GM23338 (cell line): Measurements from ENCODE around the gene HDAC3. TPM values are rescaled to one million over a fixed set of nuclear protein-coding genes. Genes with fewer than 3 reads are reported as not detected.

Experiments used
- ATAC-seq: fragments of 200-7000 bp; cut with Tn5 transposase; 3 replicates; pipeline ENCODE4 v1.9.1; 2020
- DNase-seq: peaks from one replicate; pipeline ENCODE4 v3.0.0-alpha.2; 2015; ENCODE audit warnings: low spot score
- H2AFZ ChIP-seq: fragments of 200-600 bp; sonication (generic); 2 replicates; pipeline ENCODE4 v1.8.0; 2016; ENCODE audit warnings: antibody characterized with exemption, mild to moderate bottlenecking, moderate library complexity
- H3F3A ChIP-seq: fragments of 200-600 bp; sonication (generic); replicated peaks from 2 replicates; pipeline ENCODE4 v1.8.0; 2017; ENCODE audit warnings: antibody characterized with exemption, mixed run types, low read depth
- H3K27ac ChIP-seq: fragments of 200-600 bp; sonication (generic); 2 replicates; pipeline ENCODE4 v1.6.1; 2016; ENCODE audit warnings: low read depth
- H3K27me3 ChIP-seq: fragments of 200-600 bp; sonication (generic); 2 replicates; pipeline ENCODE4 v1.8.0; 2016; ENCODE audit warnings: mild to moderate bottlenecking, mixed run types, moderate library complexity; ENCODE audit not compliant: insufficient read depth
- H3K36me3 ChIP-seq: fragments of 200-600 bp; sonication (generic); 2 replicates; pipeline ENCODE4 v1.8.0; 2016; ENCODE audit warnings: mild to moderate bottlenecking; ENCODE audit not compliant: insufficient read depth
- H3K4me1 ChIP-seq: fragments of 200-600 bp; sonication (generic); 2 replicates; pipeline ENCODE4 v1.8.0; 2016; ENCODE audit warnings: mild to moderate bottlenecking, moderate library complexity; ENCODE audit not compliant: insufficient read depth
- H3K4me2 ChIP-seq: fragments of 200-600 bp; sonication (generic); 2 replicates; pipeline ENCODE4 v1.7.1; 2017; ENCODE audit warnings: mixed run types
- H3K4me3 ChIP-seq: fragments of 200-600 bp; sonication (generic); 2 replicates; pipeline ENCODE4 v1.6.1; 2016; ENCODE audit warnings: mixed run types
- H3K79me2 ChIP-seq: fragments of 200-600 bp; sonication (generic); replicated peaks from 2 replicates; pipeline ENCODE4 v1.8.0; 2017; ENCODE audit warnings: mild to moderate bottlenecking; ENCODE audit not compliant: insufficient read depth
- H3K9me2 ChIP-seq: fragments of 200-600 bp; sonication (generic); 2 replicates; pipeline ENCODE4 v1.8.0; 2017; ENCODE audit not compliant: insufficient read depth
- H4K20me1 ChIP-seq: fragments of 200-600 bp; sonication (generic); replicated peaks from 2 replicates; pipeline ENCODE4 v1.8.0; 2017; ENCODE audit warnings: mild to moderate bottlenecking; ENCODE audit not compliant: insufficient read depth
- H3K27ac Mint-ChIP-seq: 2 replicates; pipeline ENCODE4 v1.8.0; 2020; ENCODE audit warnings: inconsistent platforms, mild to moderate bottlenecking, moderate library complexity, mixed read lengths
- H3K27me3 Mint-ChIP-seq: 3 replicates; pipeline ENCODE4 v1.8.0; 2022; ENCODE audit warnings: low read depth, mild to moderate bottlenecking, moderate library complexity, mixed read lengths, inconsistent platforms; ENCODE audit not compliant: insufficient read depth, poor library complexity
- H3K36me3 Mint-ChIP-seq: 3 replicates; pipeline ENCODE4 v1.8.0; 2021; ENCODE audit warnings: low read depth, mild to moderate bottlenecking, inconsistent platforms, moderate library complexity, mixed read lengths
- H3K4me1 Mint-ChIP-seq: 3 replicates; pipeline ENCODE4 v1.8.0; 2020; ENCODE audit warnings: mild to moderate bottlenecking, inconsistent platforms, mixed read lengths
- H3K4me3 Mint-ChIP-seq: 3 replicates; pipeline ENCODE4 v1.8.0; 2021; ENCODE audit warnings: moderate library complexity, mild to moderate bottlenecking, inconsistent platforms, mixed read lengths
- H3K9me3 Mint-ChIP-seq: 3 replicates; pipeline ENCODE4 v1.8.0; 2020; ENCODE audit warnings: moderate library complexity, mild to moderate bottlenecking, inconsistent platforms, mixed read lengths
- ETS1 ChIP-seq: IDR thresholded peaks from 2 replicates; pipeline ENCODE4 v1.6.1; 2016; ENCODE audit warnings: antibody characterized with exemption
- JUNB ChIP-seq: IDR thresholded peaks from one replicate; pipeline ENCODE4 v1.6.1; 2016; ENCODE audit warnings: antibody characterized with exemption; ENCODE audit not compliant: unreplicated experiment
- STAT1 ChIP-seq: IDR thresholded peaks from one replicate; pipeline ENCODE4 v1.6.1; 2016; ENCODE audit warnings: antibody characterized with exemption; ENCODE audit not compliant: unreplicated experiment
- ZNF114 ChIP-seq: fragments of 250-450 bp; sonication (Bioruptor Pico); IDR thresholded peaks from 2 replicates; pipeline ENCODE4 v1.5.0; 2020; ENCODE audit warnings: mild to moderate bottlenecking, moderate library complexity
- ZNF331 ChIP-seq: fragments of 250-450 bp; sonication (Bioruptor Pico); IDR thresholded peaks from 2 replicates; pipeline ENCODE4 v1.5.0; 2020; ENCODE audit warnings: low read depth, mild to moderate bottlenecking, moderate library complexity
- polyA plus RNA-seq: library from polyadenylated mRNA; unstranded; fragments of >200 nt; fragmentation: Nextera tagmentation; extraction: Ambion mirVana; gene quantifications from 2 replicates; pipeline ENCODE4 v1.2.1, GENCODE V29; 2016
- total RNA-seq: library from RNA; depleted of rRNA; stranded (reverse); fragments of >200 nt; shearing (Covaris generic); gene quantifications from 2 replicates; pipeline ENCODE4 v1.2.3, GENCODE V29; 2014
- TF ChIP-seq, protein P1 (sequence below), 2 experiments: fragments of 200-600 bp in 1 of 2; sonication (generic) in 1 of 2; conservative IDR thresholded peaks; 2 replicates each; pipeline versions ENCODE4 v1.5.1 to v1.6.1; 2016 to 2017; ENCODE audit warnings: antibody characterized with exemption in 2 of 2, low read depth in 2 of 2, mild to moderate bottlenecking in 2 of 2, moderate library complexity in 1 of 2
- TF ChIP-seq, protein P2 (sequence below): IDR thresholded peaks from one replicate; pipeline ENCODE4 v1.6.1; 2018; ENCODE audit warnings: antibody characterized with exemption; ENCODE audit not compliant: unreplicated experiment

Gene HDAC3
- total and polyA plus RNA-seq, 2 experiments from 2014 or later: 59.2 to 90.0 TPM

DNA sequence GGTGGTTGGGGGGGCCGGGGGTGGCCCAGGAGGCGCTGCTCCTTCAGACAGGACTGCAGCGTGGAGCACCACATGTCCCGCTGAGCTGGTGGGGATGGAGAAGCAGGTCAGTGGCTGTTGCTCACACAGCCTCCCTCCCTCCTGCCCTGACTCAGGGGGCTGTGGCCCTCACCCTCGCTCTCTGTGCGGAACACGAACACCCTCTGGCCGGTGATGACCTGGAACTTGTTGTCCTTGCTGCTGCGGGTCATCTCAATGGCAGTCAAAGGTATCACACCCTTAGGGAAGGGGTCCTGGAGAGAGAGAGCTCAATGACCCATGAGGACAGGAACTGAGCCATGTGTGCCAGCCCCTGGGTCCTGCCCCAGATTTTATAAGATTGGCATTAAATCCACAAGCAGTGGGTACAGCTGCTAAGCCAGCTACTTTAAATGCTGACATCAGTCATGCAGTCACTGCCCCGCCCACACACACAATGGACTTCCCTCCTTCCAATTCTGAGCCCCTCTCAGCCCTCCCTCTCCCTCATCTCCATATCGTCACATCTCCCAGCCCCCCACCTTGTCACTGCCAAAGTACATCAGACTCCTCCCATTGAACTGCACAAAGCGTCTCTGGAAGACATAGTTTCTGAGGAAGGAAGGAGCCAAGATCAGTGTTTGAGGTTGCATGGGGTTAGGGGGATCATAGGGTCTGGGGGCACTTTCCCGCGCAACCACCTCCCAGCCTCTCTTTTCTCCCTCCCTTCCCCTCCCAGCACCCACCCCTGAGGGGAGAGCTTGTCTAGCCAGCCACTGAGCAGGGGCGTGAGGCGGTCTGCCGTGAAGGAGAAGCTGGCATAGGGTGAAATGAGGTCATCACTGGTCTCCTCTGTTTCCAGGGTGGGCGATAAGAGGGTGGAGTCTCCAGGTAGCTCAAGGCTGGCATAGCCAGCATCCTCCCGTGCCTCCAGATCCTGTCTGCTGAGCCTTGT lies 36.5 kb upstream of the HDAC3 start (continued):
- no peak for TF ChIP-seq ZNF114 (CRISPR knock-in tag)

GRCh38 chr5:141672071-141672840 lies 35.6 kb upstream of the HDAC3 start:
- TF ChIP-seq ZNF331 (CRISPR knock-in tag) (no peak), ETS1 (no peak), STAT1 (no peak), JUNB (no peak)
- TF ChIP-seq, protein P1, sequence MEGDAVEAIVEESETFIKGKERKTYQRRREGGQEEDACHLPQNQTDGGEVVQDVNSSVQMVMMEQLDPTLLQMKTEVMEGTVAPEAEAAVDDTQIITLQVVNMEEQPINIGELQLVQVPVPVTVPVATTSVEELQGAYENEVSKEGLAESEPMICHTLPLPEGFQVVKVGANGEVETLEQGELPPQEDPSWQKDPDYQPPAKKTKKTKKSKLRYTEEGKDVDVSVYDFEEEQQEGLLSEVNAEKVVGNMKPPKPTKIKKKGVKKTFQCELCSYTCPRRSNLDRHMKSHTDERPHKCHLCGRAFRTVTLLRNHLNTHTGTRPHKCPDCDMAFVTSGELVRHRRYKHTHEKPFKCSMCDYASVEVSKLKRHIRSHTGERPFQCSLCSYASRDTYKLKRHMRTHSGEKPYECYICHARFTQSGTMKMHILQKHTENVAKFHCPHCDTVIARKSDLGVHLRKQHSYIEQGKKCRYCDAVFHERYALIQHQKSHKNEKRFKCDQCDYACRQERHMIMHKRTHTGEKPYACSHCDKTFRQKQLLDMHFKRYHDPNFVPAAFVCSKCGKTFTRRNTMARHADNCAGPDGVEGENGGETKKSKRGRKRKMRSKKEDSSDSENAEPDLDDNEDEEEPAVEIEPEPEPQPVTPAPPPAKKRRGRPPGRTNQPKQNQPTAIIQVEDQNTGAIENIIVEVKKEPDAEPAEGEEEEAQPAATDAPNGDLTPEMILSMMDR (conservative IDR thresholded peaks at IDR 0.05; ENCODE audit: low read depth in 2 of 2): no peak
- TF ChIP-seq, protein P2, sequence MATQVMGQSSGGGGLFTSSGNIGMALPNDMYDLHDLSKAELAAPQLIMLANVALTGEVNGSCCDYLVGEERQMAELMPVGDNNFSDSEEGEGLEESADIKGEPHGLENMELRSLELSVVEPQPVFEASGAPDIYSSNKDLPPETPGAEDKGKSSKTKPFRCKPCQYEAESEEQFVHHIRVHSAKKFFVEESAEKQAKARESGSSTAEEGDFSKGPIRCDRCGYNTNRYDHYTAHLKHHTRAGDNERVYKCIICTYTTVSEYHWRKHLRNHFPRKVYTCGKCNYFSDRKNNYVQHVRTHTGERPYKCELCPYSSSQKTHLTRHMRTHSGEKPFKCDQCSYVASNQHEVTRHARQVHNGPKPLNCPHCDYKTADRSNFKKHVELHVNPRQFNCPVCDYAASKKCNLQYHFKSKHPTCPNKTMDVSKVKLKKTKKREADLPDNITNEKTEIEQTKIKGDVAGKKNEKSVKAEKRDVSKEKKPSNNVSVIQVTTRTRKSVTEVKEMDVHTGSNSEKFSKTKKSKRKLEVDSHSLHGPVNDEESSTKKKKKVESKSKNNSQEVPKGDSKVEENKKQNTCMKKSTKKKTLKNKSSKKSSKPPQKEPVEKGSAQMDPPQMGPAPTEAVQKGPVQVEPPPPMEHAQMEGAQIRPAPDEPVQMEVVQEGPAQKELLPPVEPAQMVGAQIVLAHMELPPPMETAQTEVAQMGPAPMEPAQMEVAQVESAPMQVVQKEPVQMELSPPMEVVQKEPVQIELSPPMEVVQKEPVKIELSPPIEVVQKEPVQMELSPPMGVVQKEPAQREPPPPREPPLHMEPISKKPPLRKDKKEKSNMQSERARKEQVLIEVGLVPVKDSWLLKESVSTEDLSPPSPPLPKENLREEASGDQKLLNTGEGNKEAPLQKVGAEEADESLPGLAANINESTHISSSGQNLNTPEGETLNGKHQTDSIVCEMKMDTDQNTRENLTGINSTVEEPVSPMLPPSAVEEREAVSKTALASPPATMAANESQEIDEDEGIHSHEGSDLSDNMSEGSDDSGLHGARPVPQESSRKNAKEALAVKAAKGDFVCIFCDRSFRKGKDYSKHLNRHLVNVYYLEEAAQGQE: no peak
- no peaks in the 10 kb centered on the region for H3K9me2 ChIP-seq
- H2AFZ ChIP-seq: no peak overlapping the region
- peaks cover 34% of the 10 kb centered on the region for H3K4me1 ChIP-seq
- H3K4me2 ChIP-seq: no peak overlapping the region
- H3K36me3 Mint-ChIP-seq: peaks cover 52% of the 10 kb centered on the region
- H3K36me3 ChIP-seq: no peaks in the 10 kb centered on the region; the same call in 1 of the 2 replicates
- H3K27me3 ChIP-seq: no peaks in the 10 kb centered on the region
- no peaks in the 10 kb centered on the region; the same call in 1 of the 2 replicates for H4K20me1 ChIP-seq
- H3K9me3 Mint-ChIP-seq: no peaks in the 10 kb centered on the region
- H3F3A ChIP-seq: peaks cover 14% of the 10 kb centered on the region
- no peak overlapping the region for H3K4me3 Mint-ChIP-seq
- DNase-seq (no peak), ATAC-seq (no peak)
- H3K27ac Mint-ChIP-seq: no peak overlapping the region; the same call in 1 of the 2 replicates
- H3K27ac ChIP-seq: no peak overlapping the region
- peaks cover 21% of the 10 kb centered on the region for H3K4me1 Mint-ChIP-seq
- peaks cover 3% of the 10 kb centered on the region for H3K27me3 Mint-ChIP-seq
- H3K79me2 ChIP-seq: peaks cover 7% of the 10 kb centered on the region; the same call in 1 of the 2 replicates
- H3K4me3 ChIP-seq: no peak overlapping the region
